H1 (cell line): Measurements from ENCODE around the gene ZC3H8. TPM values are rescaled to one million over a fixed set of nuclear protein-coding genes. Genes with fewer than 3 reads are reported as not detected.

Experiments used
- CTCF ChIA-PET: fragments of 300-600 bp; sonication (Branson Sonifier 250); formaldehyde crosslinking; loops from one replicate; lab custom pipeline; 2021; ENCODE audit not compliant: partially characterized antibody; lab: Charles Lee
- POLR2A ChIA-PET: fragments of 300-600 bp; sonication (Branson Sonifier 250); formaldehyde crosslinking; loops from one replicate; lab custom pipeline; 2021; ENCODE audit warnings: inconsistent platforms; ENCODE audit not compliant: partially characterized antibody; lab: Charles Lee
- DNase-seq, 2 experiments: peaks; one replicate each; pipeline versions ENCODE4 v3.0.0 to v3.0.0-alpha.2; 2010 to 2022; ENCODE audit warnings: low spot score in 2 of 2, low read depth in 1 of 2, mixed read lengths in 1 of 2
- FAIRE-seq: peaks from 2 replicates; lab custom pipeline; 2011; peaks lifted over from hg19 to GRCh38; lab: Jason Lieb, UNC
- H2AFZ ChIP-seq: 2 replicates; pipeline ENCODE4 v1.8.1; 2012; ENCODE audit warnings: low read length, inconsistent platforms
- H2AK5ac ChIP-seq: 2 replicates; pipeline ENCODE4 v1.6.1; 2013; ENCODE audit warnings: low read depth, low read length
- H2BK120ac ChIP-seq: replicated peaks from 2 replicates; pipeline ENCODE3; 2013; ENCODE audit warnings: low read depth, low read length, inconsistent platforms
- H2BK12ac ChIP-seq: 2 replicates; pipeline ENCODE4 v1.6.1; 2013; ENCODE audit warnings: low read depth, low read length
- H2BK15ac ChIP-seq: 2 replicates; pipeline ENCODE4 v1.6.1; 2013; ENCODE audit warnings: low read length
- H2BK20ac ChIP-seq: 2 replicates; pipeline ENCODE4 v1.6.1; 2013; ENCODE audit warnings: low read length
- H2BK5ac ChIP-seq: 2 replicates; pipeline ENCODE4 v1.6.1; 2013; ENCODE audit warnings: low read depth, low read length
- H3K14ac ChIP-seq: 2 replicates; pipeline ENCODE4 v1.6.1; 2013; ENCODE audit warnings: inconsistent platforms; ENCODE audit not compliant: insufficient read length
- H3K18ac ChIP-seq: 2 replicates; pipeline ENCODE4 v1.6.1; 2013; ENCODE audit warnings: low read length; ENCODE audit errors: extremely low read depth
- H3K23ac ChIP-seq: 2 replicates; pipeline ENCODE4 v1.6.1; 2013; ENCODE audit warnings: inconsistent platforms; ENCODE audit not compliant: insufficient read length
- H3K23me2 ChIP-seq: 2 replicates; pipeline ENCODE4 v1.6.1; 2013; ENCODE audit warnings: low read depth, low read length
- H3K27ac ChIP-seq: 2 replicates; pipeline ENCODE4 v1.6.1; 2011; ENCODE audit warnings: low read depth, low read length, inconsistent platforms
- H3K27me3 ChIP-seq, 4 experiments: replicated peaks in 1 of 4; 1 replicate in 1 of 4; 2 replicates in 3 of 4; pipeline versions ENCODE4 v1.6.1 to v1.8.1; 2011 to 2013; ENCODE audit warnings: low read length in 3 of 4, mild to moderate bottlenecking in 3 of 4, inconsistent platforms in 2 of 4, mixed read lengths in 2 of 4, moderate library complexity in 1 of 4; ENCODE audit not compliant: control insufficient read depth in 3 of 4, insufficient read depth in 3 of 4; ENCODE audit errors: extremely low read depth in 1 of 4
- H3K36me3 ChIP-seq, 4 experiments: 2 replicates each; pipeline versions ENCODE4 v1.6.1 to v1.8.1; 2011 to 2013; ENCODE audit warnings: mild to moderate bottlenecking in 4 of 4, low read length in 3 of 4, moderate library complexity in 2 of 4, control low read depth in 1 of 4, inconsistent platforms in 1 of 4; ENCODE audit not compliant: insufficient read depth in 4 of 4, control insufficient read depth in 2 of 4
- H3K4ac ChIP-seq: replicated peaks from 2 replicates; pipeline ENCODE3; 2013; ENCODE audit warnings: low read length, low read depth, mixed read lengths, inconsistent platforms; ENCODE audit not compliant: insufficient read length
- H3K4me1 ChIP-seq, 4 experiments: replicated peaks in 1 of 4; 1 replicate in 1 of 4; 2 replicates in 3 of 4; pipeline versions ENCODE4 v1.6.1 to v1.8.1; 2011 to 2013; ENCODE audit warnings: low read length in 3 of 4, inconsistent platforms in 2 of 4, mixed read lengths in 1 of 4; ENCODE audit not compliant: insufficient read depth in 4 of 4, control insufficient read depth in 3 of 4
- H3K4me2 ChIP-seq, 2 experiments: 2 replicates each; pipeline versions ENCODE4 v1.6.1 to v1.8.1; 2011 to 2013; ENCODE audit warnings: low read depth in 2 of 2, low read length in 2 of 2, control low read depth in 1 of 2, inconsistent platforms in 1 of 2, mild to moderate bottlenecking in 1 of 2; ENCODE audit not compliant: insufficient read depth in 1 of 2
- H3K4me3 ChIP-seq, 4 experiments: fragments of 200-600, 300-600 bp in 1 of 4; sonication (generic), shearing (Covaris generic), sonication (Bioruptor Twin) in 1 of 4; 2 replicates each; pipeline versions ENCODE4 v1.5.1 to v1.8.1; 2011 to 2016; ENCODE audit warnings: low read length in 4 of 4, low read depth in 3 of 4, control low read depth in 2 of 4, inconsistent platforms in 2 of 4, mild to moderate bottlenecking in 2 of 4, mixed read lengths in 1 of 4, moderate library complexity in 1 of 4; ENCODE audit not compliant: insufficient read depth in 2 of 4; ENCODE audit errors: extremely low read depth in 1 of 4
- H3K56ac ChIP-seq: replicated peaks from 2 replicates; pipeline ENCODE3; 2013; ENCODE audit warnings: low read depth, mild to moderate bottlenecking, mixed read lengths, low read length, inconsistent platforms; ENCODE audit not compliant: insufficient read length
- H3K79me1 ChIP-seq: 2 replicates; pipeline ENCODE4 v1.6.1; 2013; ENCODE audit warnings: low read depth, low read length, control low read depth
- H3K79me2 ChIP-seq, 2 experiments: 2 replicates each; pipeline versions ENCODE4 v1.6.1 to v1.8.1; 2012 to 2013; ENCODE audit warnings: low read length in 2 of 2, mild to moderate bottlenecking in 2 of 2, inconsistent platforms in 1 of 2; ENCODE audit not compliant: insufficient read depth in 2 of 2, control insufficient read depth in 1 of 2
- H3K9ac ChIP-seq, 4 experiments: replicated peaks in 1 of 4; 1 replicate in 1 of 4; 2 replicates in 3 of 4; pipeline versions ENCODE4 v1.6.1 to v1.8.1; 2011 to 2013; ENCODE audit warnings: low read depth in 3 of 4, low read length in 3 of 4, control low read depth in 2 of 4, mild to moderate bottlenecking in 2 of 4, moderate library complexity in 2 of 4, inconsistent platforms in 1 of 4; ENCODE audit errors: extremely low read depth in 1 of 4
- H3K9me3 ChIP-seq, 2 experiments: 2 replicates each; pipeline versions ENCODE4 v1.6.1 to v1.8.1; 2012 to 2013; ENCODE audit warnings: mild to moderate bottlenecking in 2 of 2, moderate library complexity in 2 of 2, control low read depth in 1 of 2, inconsistent platforms in 1 of 2, low read depth in 1 of 2, low read length in 1 of 2, mixed read lengths in 1 of 2; ENCODE audit not compliant: insufficient read depth in 2 of 2
- H4K20me1 ChIP-seq, 2 experiments: replicated peaks in 1 of 2; 2 replicates each; pipeline versions ENCODE3 to v1.8.1; 2011 to 2013; ENCODE audit warnings: inconsistent platforms in 2 of 2, low read length in 2 of 2, mild to moderate bottlenecking in 1 of 2; ENCODE audit not compliant: insufficient read depth in 2 of 2, control insufficient read depth in 1 of 2
- H4K5ac ChIP-seq: 2 replicates; pipeline ENCODE4 v1.6.1; 2013; ENCODE audit warnings: low read length, low read depth, mixed read lengths, inconsistent platforms; ENCODE audit not compliant: insufficient read length
- H4K8ac ChIP-seq: 2 replicates; pipeline ENCODE4 v1.8.0; 2013; ENCODE audit warnings: mild to moderate bottlenecking, moderate library complexity, low read length, inconsistent platforms; ENCODE audit not compliant: insufficient read depth; ENCODE audit errors: extremely low read depth
- H4K91ac ChIP-seq: replicated peaks from 2 replicates; pipeline ENCODE3; 2013; ENCODE audit warnings: low read length, mixed read lengths, inconsistent platforms; ENCODE audit not compliant: insufficient read length
- CBX8 ChIP-seq: fragments of 300-800, 300-1000 bp; sonication (generic); IDR thresholded peaks from 2 replicates; pipeline ENCODE4 v1.7.1; 2016; ENCODE audit warnings: low read depth, low read length, borderline replicate concordance
- polyA plus RNA-seq, 7 experiments: library from polyadenylated mRNA; depleted of rRNA in 3 of 7; stranded (reverse) in 5 of 7; unstranded in 2 of 7; fragments of >200 nt in 5 of 7; fragments of 200-250 nt in 2 of 7; gene quantifications; 1 replicate in 5 of 7; 2 replicates in 1 of 7; 4 replicates in 1 of 7; pipeline versions ENCODE4 v1.2.1 to v1.2.3, GENCODE V29; 2011 to 2013; ENCODE audit warnings: missing spikeins in 2 of 7, mixed read lengths in 2 of 7
- total RNA-seq: library from RNA; stranded (reverse); fragmentation: NEBNext Ultra II Directional; extraction: Animal tissue kit (Norgen Biotek cat#: 25700); gene quantifications from 2 replicates; pipeline ENCODE4 v1.2.1, GENCODE V29; 2021

ZC3H8 gene
- total and polyA plus RNA-seq, 2 of the 8 experiments (the other 6 are each of a cell fraction or from before 2014, with no cell fraction given), result 1.9 to 7.1 TPM

GRCh38 chr2:112262876-112263275, 8.0 kb upstream of the ZC3H8 start:
- no peak for DNase-seq
- CTCF ChIA-PET, result interaction anchor here (0.6 kb wide), 1 partner anchor 193 kb away, joined by 3 read pairs; no protein-coding TSS in a partner anchor
- no peak for TF ChIP-seq CBX8

More at GRCh38 chr2:112262876-112263275, 8.0 kb upstream of the ZC3H8 start:
- Histone ChIP-seq H2AK5ac (no peak overlapping the region), H3K4ac (no peak overlapping the region), H2BK120ac (no peak overlapping the region), H3K4me2 (no peak overlapping the region), H3K27me3 (no peaks in the 10 kb centered on the region), H4K5ac (no peak overlapping the region), H2AFZ (no peak overlapping the region), H3K23ac (no peak overlapping the region), H3K18ac (no peak overlapping the region), H4K8ac (no peak overlapping the region), H3K9ac (no peak overlapping the region), H3K79me1 (no peaks in the 10 kb centered on the region), H3K79me2 (no peaks in the 10 kb centered on the region), H3K23me2 (no peaks in the 10 kb centered on the region), H2BK15ac (no peak overlapping the region), H2BK5ac (no peak overlapping the region), H3K4me3 (no peak overlapping the region), H3K4me1 (peaks cover 0 to 4% (median 0%) of the 10 kb centered on the region in 4 experiments; a peak in 2 of 7 replicates), H4K91ac (no peak overlapping the region), H3K36me3 (no peaks in the 10 kb centered on the region), H4K20me1 (no peaks in the 10 kb centered on the region), H2BK20ac (no peak overlapping the region), H3K56ac (no peak overlapping the region), H2BK12ac (no peak overlapping the region), H3K27ac (no peak overlapping the region), H3K9me3 (peaks cover 0 to 6% of the 10 kb centered on the region in 2 experiments; a peak in 1 of 4 replicates), H3K14ac (no peak overlapping the region)
- no peak for FAIRE-seq
- POLR2A ChIA-PET, result no interaction called here
